Heart left ventricle (tissue), 16 donors: ENCODE results near the gene VSIG8. TPM values are rescaled to one million over a fixed set of nuclear protein-coding genes. Genes with fewer than 3 reads are reported as not detected.
A peak's percentile ranks its signal among the peaks of the same experiment; 100 is the strongest.
"Not testable (repeated sequence)": the region's sequence is repeated elsewhere in the genome, so short reads cannot be mapped to it uniquely, and the experiment has no call there.

ENCODE experiments used
- ATAC-seq, 4 donors: fragments of 200-7000 bp; cut with Tn5 transposase; one replicate each; pipeline ENCODE4 v1.9.1; 2020 to 2022; ENCODE audit warnings: moderate library complexity in 4 of 4, mild to moderate bottlenecking in 3 of 4, moderate number of reproducible peaks in 1 of 4
- DNase-seq, 5 donors: peaks; one replicate each; pipeline ENCODE4 v3.0.0-alpha.2; 2020
- H3K27ac ChIP-seq, 12 donors: fragments of 200-600 bp; sonication (generic) in 4 of 12; one replicate each; pipeline versions ENCODE4 v1.5.0 to v1.8.0; 2016 to 2022; ENCODE audit warnings: mild to moderate bottlenecking in 2 of 12
- H3K27me3 ChIP-seq, 9 donors: fragments of 200-600 bp; sonication (generic) in 2 of 9; one replicate each; pipeline versions ENCODE4 v1.5.1 to v1.8.0; 2016 to 2022; ENCODE audit warnings: mild to moderate bottlenecking in 3 of 9
- H3K36me3 ChIP-seq, 9 donors: fragments of 200-600 bp; sonication (generic) in 2 of 9; one replicate each; pipeline versions ENCODE4 v1.5.0 to v1.8.0; 2018 to 2022; ENCODE audit warnings: mild to moderate bottlenecking in 2 of 9
- H3K4me1 ChIP-seq, 12 donors: fragments of 200-600 bp; sonication (generic) in 4 of 12; one replicate each; pipeline versions ENCODE4 v1.5.0 to v1.8.0; 2016 to 2022; ENCODE audit warnings: mild to moderate bottlenecking in 3 of 12
- H3K4me3 ChIP-seq, 12 donors: fragments of 200-600 bp; sonication (generic) in 4 of 12; one replicate each; pipeline versions ENCODE4 v1.5.0 to v1.8.0; 2017 to 2022; ENCODE audit warnings: mild to moderate bottlenecking in 9 of 12, moderate library complexity in 4 of 12
- H3K9me3 ChIP-seq, 12 donors: fragments of 200-600 bp; sonication (generic) in 4 of 12; one replicate each; pipeline versions ENCODE4 v1.5.0 to v1.8.0; 2016 to 2022; ENCODE audit warnings: mild to moderate bottlenecking in 1 of 12
- POLR2A ChIP-seq, 2 donors: fragments of 450-650 bp; IDR thresholded peaks; one replicate each; pipeline ENCODE4 v1.6.1; 2017; ENCODE audit warnings: antibody characterized with exemption in 2 of 2, mild to moderate bottlenecking in 2 of 2, moderate library complexity in 2 of 2
- WGBS, 4 donors: extraction: QIAGEN DNeasy Blood & Tissue Kit in 2 of 4; methylation state at CpG; one replicate each; pipeline versions ENCODE4 v1.1.5 to v1.1.7; 2013 to 2018; 5-methylcytosine and 5-hydroxymethylcytosine counted together
- intact Hi-C, 10 donors: fragments of 100-400 bp; cut with DNase I; formaldehyde crosslinking; loops; one replicate each; pipeline versions ENCODE4 v1.11.1 to v1.14.2; 2022
- polyA plus RNA-seq, 2 donors: library from polyadenylated mRNA; stranded (reverse); fragments of 200-250 nt; gene quantifications; one replicate each; pipeline ENCODE4 v1.2.3, GENCODE V29; 2013
- total RNA-seq, 9 donors: library from RNA; depleted of rRNA in 2 of 9; stranded (reverse); fragments of >200 nt in 2 of 9; fragmentation: NEBNext Ultra II Directional in 3 of 9; extraction: Animal tissue kit (Norgen Biotek cat#: 25700) in 3 of 9; gene quantifications; one replicate each; pipeline versions ENCODE4 v1.1.0 to v1.2.4, GENCODE V29; 2016 to 2023
- TF ChIP-seq, protein P1 (sequence below), 12 donors: fragments of 200-600 bp; sonication (generic) in 4 of 12; IDR thresholded peaks; one replicate each; pipeline versions ENCODE4 v1.5.0 to v1.8.0; 2018 to 2022; ENCODE audit warnings: antibody characterized with exemption in 12 of 12, mild to moderate bottlenecking in 5 of 12
- donor health status: ischemic (EF 13 %, LVEDD 7.1; RV severe dilation, severe dysfunction).
- donor health status: healthy with polysubstance abuse.
- donor health status: DM: no; HTN: yes; CAD: no.
- donor health status: DM: no; HTN: no; CAD: no.
- donor health status: ischemic (EF 25% LVEDD 6.9; RV normal size, moderate dysfunction).
- donor health status: ischemic (EF 25% LVEDD 5.7; RV mildly dilated, moderate dysfunction).
- donor health status: healthy.
- donor health status: DM: yes; HTN: yes; CAD: no.
- donor health status: ischemic (EF 35%, LVEDD 5.7; RV mildly dilated, moderate dysfunction).
- donor health status: nonischemic (EF 11% LVEDD 7.7; RV severe dilation, severe dysfunction).
- donor health status: DM: yes; HTN: yes; CAD: no.
- donor health status: PGD.
- donor health status: ischemic (EF 29% LVEDD 5.4; RV normal size, mild dysfunction).
- donor health status: nonischemic (EF 23%, LVEDD 6.1; RV moderate dilation, normal function).

Gene VSIG8
- total and polyA plus RNA-seq, 11 donors, result 0.27 TPM; not detected in 10

DNA sequence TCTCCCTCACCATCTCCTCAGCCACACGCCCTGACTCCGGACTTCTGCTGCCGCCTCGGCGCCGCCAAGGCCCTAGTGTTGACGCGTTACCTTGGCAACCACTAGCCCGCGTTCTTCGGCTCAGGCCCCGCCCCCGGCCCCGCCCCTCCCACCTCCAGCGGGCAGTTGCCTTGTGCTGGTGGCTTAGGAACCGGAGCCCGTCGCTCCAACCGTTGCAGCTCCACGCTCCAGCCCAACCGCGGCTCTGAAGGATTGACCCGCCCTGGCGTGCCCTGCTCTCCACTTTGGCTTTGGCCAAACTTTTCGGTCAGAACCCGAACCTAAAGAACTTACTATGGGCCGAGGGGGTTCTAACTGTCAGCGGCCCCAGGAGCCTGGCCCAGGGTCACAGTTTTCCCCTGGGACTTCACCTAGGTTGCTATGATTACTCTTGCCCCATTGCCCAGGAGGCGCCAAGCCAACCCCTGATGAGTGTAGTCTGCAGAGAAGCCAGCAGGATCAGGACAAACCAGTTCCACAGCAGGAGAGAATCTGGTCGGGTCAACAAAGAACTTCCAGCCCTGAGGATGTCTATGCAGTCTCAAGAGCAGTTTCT lies 37.7 kb upstream of the VSIG8 start, which contains the start of gene CFAP45:
Gene CFAP45 (minus strand): TSS at position 80 of the 595 bp plus-strand sequence. CDS start 67 bp downstream, at position 13.
- intact Hi-C loops, result no loop called here
- Histone ChIP-seq H3K27ac (peak within 1 kb of the TSS in 6 of 12 donors; percentile 2 to 44 (median 16)), H3K4me3 (no peak within 1 kb of the TSS), H3K27me3 (no peaks in the 10 kb centered on the region), H3K36me3 (no peaks in the 10 kb centered on the region), H3K9me3 (peaks cover 0 to 7% (median 0%) of the 10 kb centered on the region in 12 donors), H3K4me1 (peaks cover 0 to 48% (median 21%) of the 10 kb centered on the region in 12 donors)
- peak; percentile 81 to 87 (median 85) for DNase-seq
- 18 to 24% (median 23%) methylated on average over 24 to 30 of the region's 30 CpGs for WGBS, 4 donors
- TF ChIP-seq POLR2A (IDR thresholded peaks at IDR 0.05), result no peak
- TF ChIP-seq, protein P1, sequence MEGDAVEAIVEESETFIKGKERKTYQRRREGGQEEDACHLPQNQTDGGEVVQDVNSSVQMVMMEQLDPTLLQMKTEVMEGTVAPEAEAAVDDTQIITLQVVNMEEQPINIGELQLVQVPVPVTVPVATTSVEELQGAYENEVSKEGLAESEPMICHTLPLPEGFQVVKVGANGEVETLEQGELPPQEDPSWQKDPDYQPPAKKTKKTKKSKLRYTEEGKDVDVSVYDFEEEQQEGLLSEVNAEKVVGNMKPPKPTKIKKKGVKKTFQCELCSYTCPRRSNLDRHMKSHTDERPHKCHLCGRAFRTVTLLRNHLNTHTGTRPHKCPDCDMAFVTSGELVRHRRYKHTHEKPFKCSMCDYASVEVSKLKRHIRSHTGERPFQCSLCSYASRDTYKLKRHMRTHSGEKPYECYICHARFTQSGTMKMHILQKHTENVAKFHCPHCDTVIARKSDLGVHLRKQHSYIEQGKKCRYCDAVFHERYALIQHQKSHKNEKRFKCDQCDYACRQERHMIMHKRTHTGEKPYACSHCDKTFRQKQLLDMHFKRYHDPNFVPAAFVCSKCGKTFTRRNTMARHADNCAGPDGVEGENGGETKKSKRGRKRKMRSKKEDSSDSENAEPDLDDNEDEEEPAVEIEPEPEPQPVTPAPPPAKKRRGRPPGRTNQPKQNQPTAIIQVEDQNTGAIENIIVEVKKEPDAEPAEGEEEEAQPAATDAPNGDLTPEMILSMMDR (IDR thresholded peaks at IDR 0.05), result no peak
- peak; percentile 81 to 94 (median 88) for ATAC-seq

DNA sequence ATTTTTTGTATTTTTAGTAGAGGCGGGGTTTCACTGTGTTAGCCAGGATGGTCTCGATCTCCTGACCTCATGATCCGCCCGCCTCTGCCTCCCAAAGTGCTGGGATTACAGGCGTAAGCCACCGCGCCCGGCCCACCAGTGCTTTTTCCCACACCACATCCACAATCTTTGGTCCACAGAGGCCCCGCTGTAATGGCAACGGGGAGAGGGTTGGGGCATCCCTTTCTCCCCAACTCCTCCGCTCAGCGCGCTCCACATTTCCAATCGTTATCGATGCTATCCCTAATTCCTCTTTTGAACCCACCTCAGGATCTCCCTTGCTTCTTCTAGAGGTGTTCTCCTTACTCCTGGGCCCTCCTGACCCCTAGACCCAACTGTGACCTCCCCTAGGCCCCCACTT lies 37.2 kb upstream of the VSIG8 start:
- DNase-seq, ATAC-seq, H3K9me3 ChIP-seq, H3K36me3 ChIP-seq, H3K27me3 ChIP-seq, H3K4me3 ChIP-seq: not testable (repeated sequence)
- Histone ChIP-seq H3K27ac (peak overlapping the region in 2 of 12 donors; percentile 2 to 44), H3K4me1 (peaks cover 0 to 48% (median 21%) of the 10 kb centered on the region in 12 donors)
- intact Hi-C loops, result loop anchor here in 1 of 10 donors (10.0 kb wide), 1 partner anchor 735 kb away; no protein-coding TSS in a partner anchor
- 85 to 92% (median 92%) methylated on average over 12 to 15 of the region's 15 CpGs for WGBS, 4 donors

DNA sequence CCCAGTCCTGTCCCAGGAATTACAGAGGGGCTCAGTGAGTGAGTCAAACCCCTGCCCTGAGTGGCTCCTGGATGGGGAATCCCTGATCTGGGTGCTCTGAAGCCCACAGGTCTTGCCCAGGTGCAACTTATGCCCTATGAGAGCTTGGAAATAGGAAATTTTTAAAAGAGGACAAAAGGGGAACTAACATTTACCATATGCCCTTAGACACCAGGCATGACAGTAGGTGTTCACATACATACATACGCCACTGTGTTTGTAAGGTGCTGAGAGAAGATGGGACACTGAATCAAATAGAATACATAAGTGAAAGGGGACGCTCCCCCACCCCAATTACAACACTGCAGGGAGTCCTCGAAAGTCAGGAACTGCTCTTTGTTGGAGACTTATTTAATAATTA lies 36.1 kb upstream of the VSIG8 start:
- intact Hi-C loops, result loop anchor here in 1 of 10 donors (10.0 kb wide), 1 partner anchor 734 kb away; no protein-coding TSS in a partner anchor
- TF ChIP-seq POLR2A (IDR thresholded peaks at IDR 0.05), result no peak
- TF ChIP-seq, protein P1 (IDR thresholded peaks at IDR 0.05), result no peak
- ATAC-seq (no peak), DNase-seq (no peak)
- WGBS, 4 donors, result 95 to 98% (median 98%) methylated on average over 3 of the region's 3 CpGs
- H3K27me3 ChIP-seq, result no peaks in the 10 kb centered on the region
- H3K4me3 ChIP-seq, result no peak overlapping the region
- no peaks in the 10 kb centered on the region for H3K36me3 ChIP-seq
- peaks cover 0 to 48% (median 21%) of the 10 kb centered on the region in 12 donors for H3K4me1 ChIP-seq
- no peak overlapping the region for H3K27ac ChIP-seq
- no peaks in the 10 kb centered on the region for H3K9me3 ChIP-seq

DNA sequence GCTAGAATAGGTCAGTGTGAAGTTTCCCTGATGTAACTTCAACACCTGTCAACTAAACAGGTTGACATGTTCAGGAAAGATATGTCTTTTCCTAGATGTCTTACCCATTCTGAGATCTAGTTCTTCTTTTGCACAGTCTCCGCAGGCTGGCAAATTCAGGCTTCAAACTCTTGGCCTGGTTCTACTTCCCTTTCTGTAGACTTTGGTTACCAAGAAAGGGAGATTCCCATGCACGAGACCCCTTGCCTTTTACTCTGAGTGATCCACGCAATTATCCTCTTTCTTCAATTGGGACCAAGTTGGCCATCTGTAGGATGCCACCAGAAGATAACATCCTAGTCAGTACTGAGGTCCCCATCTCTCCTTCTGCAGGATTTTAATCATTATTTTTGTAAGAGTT lies 35.5 kb upstream of the VSIG8 start:
- H3K4me3 ChIP-seq, result no peak overlapping the region
- ATAC-seq (no peak), DNase-seq (no peak)
- no peak for TF ChIP-seq POLR2A (IDR thresholded peaks at IDR 0.05)
- H3K27ac ChIP-seq, result no peak overlapping the region
- H3K27me3 ChIP-seq, result no peaks in the 10 kb centered on the region
- H3K36me3 ChIP-seq, result no peaks in the 10 kb centered on the region
- no peaks in the 10 kb centered on the region for H3K9me3 ChIP-seq
- intact Hi-C loops, result loop anchor here in 1 of 10 donors (10.0 kb wide), 1 partner anchor 733 kb away; no protein-coding TSS in a partner anchor
- peaks cover 0 to 48% (median 21%) of the 10 kb centered on the region in 12 donors for H3K4me1 ChIP-seq
- WGBS, 4 donors, result 90 to 94% (median 92%) methylated on average over 3 of the region's 3 CpGs

DNA sequence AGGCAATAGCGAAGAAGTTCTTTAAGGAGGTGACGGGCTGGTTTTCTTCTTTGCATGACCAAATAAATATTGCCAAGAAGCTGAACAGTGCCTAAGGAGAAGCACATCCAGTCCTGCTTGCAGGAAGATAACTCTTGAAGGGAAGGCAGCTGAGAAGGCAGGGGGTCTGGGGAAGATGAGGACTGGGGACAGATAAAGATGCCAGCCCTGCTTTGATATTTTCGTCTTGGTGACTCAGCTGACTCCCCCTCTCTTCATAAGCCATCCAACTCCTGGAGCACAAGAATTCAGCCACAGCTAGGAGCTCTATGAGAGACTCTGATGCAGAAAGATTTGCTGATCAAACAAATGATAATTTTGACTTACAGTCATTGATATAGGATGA lies 34.1 kb upstream of the VSIG8 start:
- peak overlapping the region in 3 of 12 donors; percentile 12 to 72 (median 28) for H3K27ac ChIP-seq
- no peak for ATAC-seq

More for the DNA sequence above, 34.1 kb upstream of the VSIG8 start:
- no peak for DNase-seq
- H3K9me3 ChIP-seq, result no peaks in the 10 kb centered on the region
- no peak for TF ChIP-seq POLR2A (IDR thresholded peaks at IDR 0.05)
- TF ChIP-seq, protein P1 (IDR thresholded peaks at IDR 0.05), result no peak
- H3K4me1 ChIP-seq, result peaks cover 0 to 53% (median 21%) of the 10 kb centered on the region in 12 donors
- no peak overlapping the region for H3K4me3 ChIP-seq
- H3K27me3 ChIP-seq, result no peaks in the 10 kb centered on the region
- no peaks in the 10 kb centered on the region for H3K36me3 ChIP-seq
- WGBS, 4 donors, result 74 to 87% (median 79%) methylated on average over 3 of the region's 3 CpGs
- intact Hi-C loops, result loop anchor here in 1 of 10 donors (10.0 kb wide), 1 partner anchor 732 kb away; no protein-coding TSS in a partner anchor
